ENCODE results near the gene SHROOM3. TPM values are rescaled to one million over a fixed set of nuclear protein-coding genes. Genes with fewer than 3 reads are reported as not detected.
"Not testable (repeated sequence)": the region's sequence is repeated elsewhere in the genome, so short reads cannot be mapped to it uniquely, and the experiment has no call there.

SHROOM3 gene
- total RNA-seq, 4 donors from 2014 or later: 20.3 to 50.9 (median 34.9) TPM

- no peak for DNase-seq
- Histone ChIP-seq H3K36me3 (no peaks in the 10 kb centered on the region), H3K9me3 (no peaks in the 10 kb centered on the region), H3K27ac (no peak overlapping the region), H3K4me3 (no peak overlapping the region), H3K4me1 (peaks cover 0 to 10% (median 0%) of the 10 kb centered on the region in 3 donors), H3K27me3 (no peaks in the 10 kb centered on the region)
- intact Hi-C loops (cut with DNase I): no loop called here
- 56 to 79% methylated on average over 2 of the region's 2 CpGs for WGBS, 2 donors
- TF ChIP-seq CTCF (IDR thresholded peaks at IDR 0.05) (no peak), POLR2A (IDR thresholded peaks at IDR 0.05) (no peak)
Observed at GRCh38 chr4:76453232-76453631, 18.2 kb downstream of the SHROOM3 start.

DNA sequence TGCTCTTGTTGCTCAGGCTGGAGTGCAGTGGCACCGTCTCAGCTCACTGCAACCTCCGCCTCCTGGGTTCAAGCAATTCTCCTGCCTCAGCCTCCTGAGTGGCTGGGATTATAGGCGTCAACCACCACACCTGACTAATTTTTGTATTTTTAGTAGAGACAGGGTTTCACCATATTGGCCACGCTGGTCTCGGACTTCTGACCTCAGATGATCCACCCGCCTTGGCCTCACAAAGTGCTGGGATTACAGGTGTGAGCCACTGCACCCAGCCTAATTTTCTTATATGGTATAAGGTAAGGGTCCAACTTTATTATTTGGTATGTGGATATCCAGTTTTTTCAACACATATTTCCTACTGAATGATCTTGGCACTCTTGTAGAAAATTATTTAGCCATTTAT lies 19.0 kb downstream of the SHROOM3 start:
- WGBS, 2 donors: 92 to 95% methylated on average over 6 of the region's 6 CpGs
- H3K27ac ChIP-seq; H3K4me3 ChIP-seq; H3K27me3 ChIP-seq; H3K9me3 ChIP-seq; DNase-seq; H3K4me1 ChIP-seq; H3K36me3 ChIP-seq; intact Hi-C loops (cut with DNase I): not testable (repeated sequence)

- H3K27ac ChIP-seq: no peak overlapping the region
- no peaks in the 10 kb centered on the region for H3K36me3 ChIP-seq
- no peaks in the 10 kb centered on the region for H3K4me1 ChIP-seq
- no peaks in the 10 kb centered on the region for H3K27me3 ChIP-seq
- no peaks in the 10 kb centered on the region for H3K9me3 ChIP-seq
- TF ChIP-seq CTCF (IDR thresholded peaks at IDR 0.05) (no peak), POLR2A (IDR thresholded peaks at IDR 0.05) (no peak)
- H3K4me3 ChIP-seq: no peak overlapping the region
- 39 to 66% methylated on average over 4 to 7 of the region's 7 CpGs for WGBS, 2 donors
- intact Hi-C loops (cut with DNase I): no loop called here
- DNase-seq: no peak
Observed at GRCh38 chr4:76457885-76458284, 22.9 kb downstream of the SHROOM3 start.

DNA sequence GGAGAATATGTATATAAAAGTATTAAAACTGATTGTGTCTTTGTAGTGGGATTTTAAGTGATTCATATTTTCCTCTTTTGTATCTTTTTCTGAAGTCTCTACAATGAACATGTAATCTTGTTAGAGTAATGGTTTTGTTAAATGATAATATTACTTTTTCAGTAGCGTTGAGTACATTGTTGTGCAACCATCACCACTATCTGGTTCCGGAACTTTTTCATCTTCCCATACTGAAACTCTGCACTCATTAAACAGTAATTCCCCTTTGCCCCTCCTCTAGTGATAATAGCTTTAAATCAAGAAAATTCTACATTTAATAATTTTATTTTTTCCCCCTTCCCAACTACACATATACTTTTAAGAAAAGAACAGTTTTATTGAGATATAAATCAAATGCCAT lies 23.3 kb downstream of the SHROOM3 start:
- 48 to 81% methylated on average over 2 of the region's 2 CpGs for WGBS, 2 donors
- peaks cover 0 to 4% (median under 1%) of the 10 kb centered on the region in 3 donors for H3K9me3 ChIP-seq

DNA sequence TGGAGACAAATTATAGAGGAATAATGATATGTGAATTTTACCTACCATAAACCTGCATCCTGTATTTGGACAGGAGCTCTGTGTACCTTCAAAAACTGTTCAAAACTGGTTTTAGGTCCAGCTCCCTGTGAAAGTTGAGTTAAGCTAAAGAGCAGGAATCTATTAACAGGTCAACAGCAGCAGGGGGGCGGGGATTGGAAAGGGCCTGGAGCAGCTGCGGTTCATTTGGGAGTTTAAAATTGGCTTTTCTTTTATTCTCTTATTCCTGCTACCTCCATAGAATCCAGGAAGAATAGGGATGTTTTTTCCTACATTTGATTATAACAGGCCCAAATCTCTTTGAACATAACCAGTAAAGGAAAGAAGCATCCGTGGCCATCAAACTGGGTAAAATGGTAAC lies 23.8 kb downstream of the SHROOM3 start:
- DNase-seq: no peak
- Histone ChIP-seq H3K9me3 (peaks cover 0 to 9% (median 6%) of the 10 kb centered on the region in 3 donors), H3K36me3 (no peaks in the 10 kb centered on the region), H3K4me1 (no peaks in the 10 kb centered on the region), H3K4me3 (no peak overlapping the region), H3K27me3 (no peaks in the 10 kb centered on the region), H3K27ac (no peak overlapping the region)
- intact Hi-C loops (cut with DNase I): no loop called here
- 52 to 73% methylated on average over 3 of the region's 3 CpGs for WGBS, 2 donors
- TF ChIP-seq POLR2A (IDR thresholded peaks at IDR 0.05): no peak

More for the DNA sequence above, 23.3 kb downstream of the SHROOM3 start:
- intact Hi-C loops (cut with DNase I): no loop called here
- TF ChIP-seq POLR2A (IDR thresholded peaks at IDR 0.05) (no peak), CTCF (IDR thresholded peaks at IDR 0.05) (no peak)
- Histone ChIP-seq H3K4me3 (no peak overlapping the region), H3K27me3 (no peaks in the 10 kb centered on the region), H3K4me1 (no peaks in the 10 kb centered on the region), H3K27ac (no peak overlapping the region), H3K36me3 (no peaks in the 10 kb centered on the region)
- no peak for DNase-seq

GRCh38 chr4:76459291-76459723 lies 24.3 kb downstream of the SHROOM3 start:
- intact Hi-C loops (cut with DNase I): no loop called here
- Histone ChIP-seq H3K9me3 (peaks cover 0 to 13% (median 10%) of the 10 kb centered on the region in 3 donors), H3K27ac (no peak overlapping the region), H3K4me3 (no peak overlapping the region), H3K36me3 (no peaks in the 10 kb centered on the region), H3K27me3 (no peaks in the 10 kb centered on the region), H3K4me1 (no peaks in the 10 kb centered on the region)
- no peak for TF ChIP-seq POLR2A (IDR thresholded peaks at IDR 0.05)
- TF ChIP-seq CTCF (IDR thresholded peaks at IDR 0.05): no peak
- WGBS, 2 donors: 41 to 61% methylated on average over 11 of the region's 11 CpGs
- DNase-seq: no peak
